Peyer's patch (tissue), 4 donors: Measurements from ENCODE around the gene DMD. TPM values are rescaled to one million over a fixed set of nuclear protein-coding genes. Genes with fewer than 3 reads are reported as not detected.

Source experiments
- DNase-seq, 3 donors: peaks; one replicate each; pipeline ENCODE4 v3.0.0-alpha.2; 2017 to 2019
- H3K27ac ChIP-seq, 4 donors: fragments of 200-600 bp; sonication (generic); one replicate each; pipeline ENCODE4 v1.5.1; 2016 to 2019
- H3K27me3 ChIP-seq, 2 donors: fragments of 200-600 bp; sonication (generic); one replicate each; pipeline ENCODE4 v1.5.1; 2019
- H3K36me3 ChIP-seq, 3 donors: fragments of 200-600 bp; sonication (generic); one replicate each; pipeline ENCODE4 v1.5.1; 2016 to 2019
- H3K4me1 ChIP-seq, 4 donors: fragments of 200-600 bp; sonication (generic); one replicate each; pipeline ENCODE4 v1.5.1; 2016 to 2019
- H3K4me3 ChIP-seq, 4 donors: fragments of 200-600 bp; sonication (generic); 1 replicate in 3 of 4; 2 replicates in 1 of 4; pipeline ENCODE4 v1.5.1; 2016 to 2019; ENCODE audit warnings: mild to moderate bottlenecking in 1 of 4
- H3K9me3 ChIP-seq, 4 donors: fragments of 200-600 bp; sonication (generic); one replicate each; pipeline ENCODE4 v1.5.1; 2016 to 2019; ENCODE audit warnings: mild to moderate bottlenecking in 1 of 4
- POLR2A ChIP-seq, 2 donors: fragments of 450-650 bp; IDR thresholded peaks; one replicate each; pipeline ENCODE4 v1.5.1; 2017; ENCODE audit warnings: antibody characterized with exemption in 2 of 2, mild to moderate bottlenecking in 2 of 2, moderate library complexity in 2 of 2
- total RNA-seq, 4 donors: library from RNA; depleted of rRNA; stranded (reverse); fragments of >200 nt; gene quantifications; one replicate each; pipeline ENCODE4 v1.1.0, GENCODE V29; 2016
- TF ChIP-seq, protein P1 (sequence below), 6 experiments: fragments of 450-650 bp in 4 of 6; fragments of 200-600 bp in 2 of 6; sonication (generic) in 1 of 6; IDR thresholded peaks; one replicate each; pipeline ENCODE4 v1.5.1; 2017 to 2019; ENCODE audit warnings: antibody characterized with exemption in 6 of 6, mild to moderate bottlenecking in 3 of 6, moderate library complexity in 1 of 6

Gene DMD
- total RNA-seq, 4 donors from 2014 or later: 15.8 to 109 (median 19.1) TPM

DNA sequence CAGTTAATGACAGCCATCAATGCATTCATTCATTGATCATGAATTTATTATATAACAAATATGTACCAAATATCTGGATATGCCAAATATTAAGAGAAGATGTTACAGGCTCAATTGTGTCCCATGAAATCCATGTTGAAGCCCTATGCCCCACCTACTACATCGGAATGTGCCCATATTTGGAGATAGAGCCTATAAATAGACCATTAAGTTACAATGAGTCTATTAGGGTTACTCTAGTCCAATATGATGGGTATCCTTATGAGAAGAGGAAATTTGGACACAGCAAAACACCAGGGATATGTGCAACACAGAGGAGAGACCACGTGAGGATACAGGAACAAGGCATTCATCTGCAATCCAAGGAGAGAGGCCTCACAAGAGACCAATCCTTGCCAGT lies 634.5 kb downstream of the DMD start:
- no peak overlapping the region for H3K27ac ChIP-seq
- H3K9me3 ChIP-seq: no peaks in the 10 kb centered on the region
- no peaks in the 10 kb centered on the region for H3K4me1 ChIP-seq
- no peak overlapping the region for H3K4me3 ChIP-seq
- no peak for DNase-seq
- no peaks in the 10 kb centered on the region for H3K27me3 ChIP-seq
- TF ChIP-seq POLR2A (IDR thresholded peaks at IDR 0.05): no peak
- TF ChIP-seq, protein P1, sequence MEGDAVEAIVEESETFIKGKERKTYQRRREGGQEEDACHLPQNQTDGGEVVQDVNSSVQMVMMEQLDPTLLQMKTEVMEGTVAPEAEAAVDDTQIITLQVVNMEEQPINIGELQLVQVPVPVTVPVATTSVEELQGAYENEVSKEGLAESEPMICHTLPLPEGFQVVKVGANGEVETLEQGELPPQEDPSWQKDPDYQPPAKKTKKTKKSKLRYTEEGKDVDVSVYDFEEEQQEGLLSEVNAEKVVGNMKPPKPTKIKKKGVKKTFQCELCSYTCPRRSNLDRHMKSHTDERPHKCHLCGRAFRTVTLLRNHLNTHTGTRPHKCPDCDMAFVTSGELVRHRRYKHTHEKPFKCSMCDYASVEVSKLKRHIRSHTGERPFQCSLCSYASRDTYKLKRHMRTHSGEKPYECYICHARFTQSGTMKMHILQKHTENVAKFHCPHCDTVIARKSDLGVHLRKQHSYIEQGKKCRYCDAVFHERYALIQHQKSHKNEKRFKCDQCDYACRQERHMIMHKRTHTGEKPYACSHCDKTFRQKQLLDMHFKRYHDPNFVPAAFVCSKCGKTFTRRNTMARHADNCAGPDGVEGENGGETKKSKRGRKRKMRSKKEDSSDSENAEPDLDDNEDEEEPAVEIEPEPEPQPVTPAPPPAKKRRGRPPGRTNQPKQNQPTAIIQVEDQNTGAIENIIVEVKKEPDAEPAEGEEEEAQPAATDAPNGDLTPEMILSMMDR (IDR thresholded peaks at IDR 0.05): no peak
- H3K36me3 ChIP-seq: no peaks in the 10 kb centered on the region

DNA sequence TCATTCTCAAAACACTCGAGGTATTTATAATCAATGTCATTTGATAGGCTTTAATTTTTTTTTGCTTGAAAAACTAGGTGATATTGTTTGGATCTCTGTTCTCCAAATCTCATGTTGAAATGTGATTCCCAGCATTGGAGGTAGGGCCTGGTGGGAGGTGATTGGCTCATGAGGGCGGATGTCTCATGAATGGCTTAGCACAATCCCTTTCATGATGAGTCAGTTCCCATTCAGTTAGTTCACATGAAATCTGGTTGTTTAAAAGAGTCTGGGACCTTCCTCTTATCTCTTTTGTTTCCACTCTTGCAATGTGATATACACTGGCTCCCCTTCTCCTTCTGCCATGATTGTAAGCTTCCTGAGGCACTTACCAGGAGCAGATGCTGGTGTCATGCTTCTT lies 638.7 kb downstream of the DMD start:
- TF ChIP-seq POLR2A (IDR thresholded peaks at IDR 0.05): no peak
- TF ChIP-seq, protein P1 (IDR thresholded peaks at IDR 0.05): no peak
- H3K9me3 ChIP-seq: no peaks in the 10 kb centered on the region
- H3K4me3 ChIP-seq: no peak overlapping the region
- no peaks in the 10 kb centered on the region for H3K36me3 ChIP-seq
- DNase-seq: no peak
- H3K27me3 ChIP-seq: no peaks in the 10 kb centered on the region
- no peak overlapping the region for H3K27ac ChIP-seq
- H3K4me1 ChIP-seq: no peaks in the 10 kb centered on the region

DNA sequence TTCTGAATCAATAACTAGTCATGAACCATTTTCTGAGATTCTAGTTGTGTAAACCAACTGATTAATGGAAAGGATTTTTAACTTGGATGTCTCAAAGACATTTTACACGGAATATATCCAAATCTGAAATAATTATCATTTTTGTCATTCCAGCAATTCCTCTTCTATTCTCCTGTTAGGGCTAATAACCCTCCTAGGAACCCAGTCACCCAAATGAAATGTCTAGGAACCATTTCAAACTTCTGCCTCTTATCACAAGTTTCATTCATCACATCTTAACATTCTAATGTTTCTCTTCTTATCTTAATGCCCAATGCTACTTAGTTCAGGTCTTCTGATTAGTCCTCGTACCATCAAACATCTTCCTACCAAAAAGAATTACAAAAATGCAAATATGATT lies 639.8 kb downstream of the DMD start:
- no peaks in the 10 kb centered on the region for H3K4me1 ChIP-seq
- no peak overlapping the region for H3K4me3 ChIP-seq
- H3K27ac ChIP-seq: no peak overlapping the region
- H3K27me3 ChIP-seq: no peaks in the 10 kb centered on the region
- H3K9me3 ChIP-seq: no peaks in the 10 kb centered on the region
- no peaks in the 10 kb centered on the region for H3K36me3 ChIP-seq
- TF ChIP-seq, protein P1 (IDR thresholded peaks at IDR 0.05): no peak
- no peak for TF ChIP-seq POLR2A (IDR thresholded peaks at IDR 0.05)
- DNase-seq: no peak

DNA sequence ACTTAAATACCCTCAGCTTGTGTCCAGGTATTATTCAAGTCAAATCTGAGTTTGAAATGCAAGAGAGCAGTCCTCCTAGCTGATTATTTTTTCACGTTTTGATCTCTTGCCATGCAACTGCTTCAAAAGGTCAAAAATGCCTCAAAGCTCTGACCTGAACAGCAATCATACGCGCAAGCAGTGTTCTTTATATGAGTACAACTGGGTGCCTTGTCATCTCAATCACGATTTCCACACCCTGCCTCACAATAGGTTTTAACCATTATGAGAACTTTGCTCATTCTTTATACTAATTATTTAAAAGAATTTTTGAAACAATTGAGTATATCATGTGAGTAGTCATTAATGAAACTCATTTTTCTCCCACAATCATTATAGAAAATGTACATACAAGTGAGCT lies 649.1 kb downstream of the DMD start:
- TF ChIP-seq, protein P1 (IDR thresholded peaks at IDR 0.05): no peak
- TF ChIP-seq POLR2A (IDR thresholded peaks at IDR 0.05): no peak
- Histone ChIP-seq H3K4me3 (no peak overlapping the region), H3K4me1 (no peaks in the 10 kb centered on the region), H3K27ac (no peak overlapping the region), H3K27me3 (no peaks in the 10 kb centered on the region), H3K9me3 (no peaks in the 10 kb centered on the region), H3K36me3 (no peaks in the 10 kb centered on the region)
- no peak for DNase-seq

DNA sequence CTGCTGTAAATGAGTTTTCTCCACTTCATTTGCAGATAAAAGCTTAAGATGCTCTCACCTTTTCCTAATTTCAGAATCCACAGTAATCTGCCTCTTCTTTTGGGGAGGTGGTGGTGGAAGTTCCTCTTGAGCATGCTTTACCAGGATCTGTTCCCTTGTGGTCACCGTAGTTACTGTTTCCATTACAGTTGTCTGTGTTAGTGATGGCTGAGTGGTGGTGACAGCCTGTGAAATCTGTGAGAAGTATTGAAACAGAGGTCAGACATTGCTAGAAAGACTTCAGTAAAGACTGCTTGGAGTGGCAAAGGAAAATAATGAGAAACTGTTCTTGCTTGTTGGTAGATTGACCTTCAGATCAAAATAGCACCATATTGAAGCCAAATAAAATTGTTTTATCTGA lies 666.2 kb downstream of the DMD start:
- no peak overlapping the region for H3K27ac ChIP-seq
- H3K36me3 ChIP-seq: no peaks in the 10 kb centered on the region
- no peaks in the 10 kb centered on the region for H3K27me3 ChIP-seq
- no peak for DNase-seq
- H3K4me1 ChIP-seq: no peaks in the 10 kb centered on the region
- H3K9me3 ChIP-seq: no peaks in the 10 kb centered on the region
- no peak overlapping the region for H3K4me3 ChIP-seq
- TF ChIP-seq POLR2A (IDR thresholded peaks at IDR 0.05): no peak
- TF ChIP-seq, protein P1 (IDR thresholded peaks at IDR 0.05): no peak

DNA sequence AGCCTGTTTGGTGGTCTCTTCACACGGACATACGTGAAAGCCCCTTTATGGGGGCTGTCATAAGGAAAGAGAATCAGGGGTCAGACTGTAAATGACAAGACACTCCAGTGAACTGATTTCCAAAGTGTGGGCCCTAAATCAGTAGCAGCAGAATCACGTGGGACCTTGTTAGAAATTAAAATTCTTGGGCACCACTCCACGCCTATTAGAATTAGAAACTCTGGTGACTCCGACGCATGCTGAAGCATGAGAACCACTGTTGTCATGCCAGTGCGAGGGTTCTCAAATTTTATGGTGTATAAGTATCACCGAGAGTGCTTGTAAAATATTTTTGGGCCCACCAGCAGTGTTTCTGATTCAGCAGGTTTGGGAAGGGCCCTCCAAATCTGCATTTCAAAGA lies 672.8 kb downstream of the DMD start:
- Histone ChIP-seq H3K27ac (no peak overlapping the region), H3K4me3 (no peak overlapping the region), H3K4me1 (no peaks in the 10 kb centered on the region), H3K36me3 (no peaks in the 10 kb centered on the region), H3K27me3 (no peaks in the 10 kb centered on the region), H3K9me3 (no peaks in the 10 kb centered on the region)
- no peak for DNase-seq
- TF ChIP-seq POLR2A (IDR thresholded peaks at IDR 0.05): no peak
